Measurements from ENCODE around the gene ARHGEF19. TPM values are rescaled to one million over a fixed set of nuclear protein-coding genes. Genes with fewer than 3 reads are reported as not detected.

The ARHGEF19 gene
- total and polyA plus RNA-seq, 7 donors, result 0.99 to 2.4 (median 1.3) TPM

GRCh38 chr1:16207318-16208269 is 4.9 kb downstream of the ARHGEF19 start:
- no peaks in the 10 kb centered on the region for H3K36me3 ChIP-seq (ENCODE audit: insufficient read depth in 1 of 2, low read depth in 1 of 2)
- no peak for TF ChIP-seq CTCF (IDR thresholded peaks at IDR 0.05)
- H3K27ac ChIP-seq, result peak overlapping the region; percentile 70
- DNase-seq (no peak), ATAC-seq (no peak)
- intact Hi-C loops (cut with DNase I), result no loop called here
- no peaks in the 10 kb centered on the region for H3K4me1 ChIP-seq
- WGBS, 3 donors, result 59 to 60% (median 59%) methylated on average over 49 to 51 of the region's 51 CpGs
- peak overlapping the region; percentile 59 for H3K4me3 ChIP-seq
- H3K9me3 ChIP-seq, result no peaks in the 10 kb centered on the region
- no peaks in the 10 kb centered on the region for H3K27me3 ChIP-seq (ENCODE audit: insufficient read depth in 3 of 3, low read length in 2 of 3)

- Histone ChIP-seq H3K4me3 (peak overlapping the region; percentile 59), H3K27ac (peak overlapping the region; percentile 70), H3K9me3 (no peaks in the 10 kb centered on the region), H3K36me3 (ENCODE audit: insufficient read depth in 1 of 2, low read depth in 1 of 2) (no peaks in the 10 kb centered on the region), H3K27me3 (ENCODE audit: insufficient read depth in 3 of 3, low read length in 2 of 3) (no peaks in the 10 kb centered on the region), H3K4me1 (no peaks in the 10 kb centered on the region)
- 1% methylated on average over 66 to 86 of the region's 87 CpGs for WGBS, 3 donors
- intact Hi-C loops (cut with DNase I), result no loop called here
- no peak for TF ChIP-seq CTCF (IDR thresholded peaks at IDR 0.05)
- DNase-seq (peak; percentile 96 to 98), ATAC-seq (peak; percentile 93 to 96 (median 94))
Observed at GRCh38 chr1:16206547-16207317, 5.7 kb downstream of the ARHGEF19 start.

- H3K9me3 ChIP-seq, result no peaks in the 10 kb centered on the region
- intact Hi-C loops (cut with DNase I), result no loop called here
- H3K27me3 ChIP-seq (ENCODE audit: insufficient read depth in 3 of 3, low read length in 2 of 3), result no peaks in the 10 kb centered on the region
- WGBS, 3 donors, result 37 to 49% (median 46%) methylated on average over 29 to 38 of the region's 38 CpGs
- H3K4me1 ChIP-seq, result no peaks in the 10 kb centered on the region
- H3K36me3 ChIP-seq (ENCODE audit: insufficient read depth in 1 of 2, low read depth in 1 of 2), result no peaks in the 10 kb centered on the region
- ATAC-seq (no peak), DNase-seq (no peak)
- no peak for TF ChIP-seq CTCF (IDR thresholded peaks at IDR 0.05)
- peak overlapping the region; percentile 53 for H3K27ac ChIP-seq
- peak overlapping the region; percentile 59 for H3K4me3 ChIP-seq
Observed at GRCh38 chr1:16205891-16206546, 6.4 kb downstream of the ARHGEF19 start.

- no peaks in the 10 kb centered on the region for H3K27me3 ChIP-seq (ENCODE audit: insufficient read depth in 3 of 3, low read length in 2 of 3)
- no peak overlapping the region for H3K4me3 ChIP-seq
- ATAC-seq (no peak), DNase-seq (no peak)
- H3K36me3 ChIP-seq (ENCODE audit: insufficient read depth in 1 of 2, low read depth in 1 of 2), result no peaks in the 10 kb centered on the region
- intact Hi-C loops (cut with DNase I), result no loop called here
- WGBS, 3 donors, result 95 to 97% (median 96%) methylated on average over 11 of the region's 11 CpGs
- no peaks in the 10 kb centered on the region for H3K9me3 ChIP-seq
- no peaks in the 10 kb centered on the region for H3K4me1 ChIP-seq
- TF ChIP-seq CTCF (IDR thresholded peaks at IDR 0.05), result no peak
- no peak overlapping the region for H3K27ac ChIP-seq
Observed at GRCh38 chr1:16205334-16205671, 7.1 kb downstream of the ARHGEF19 start.
